ENCODE measurements around the gene DFFB. TPM values are rescaled to one million over a fixed set of nuclear protein-coding genes. Genes with fewer than 3 reads are reported as not detected.

DFFB gene
- total RNA-seq, 4 donors from 2014 or later: 7.4 to 18.3 (median 15.7) TPM; not detected in 1

DNA sequence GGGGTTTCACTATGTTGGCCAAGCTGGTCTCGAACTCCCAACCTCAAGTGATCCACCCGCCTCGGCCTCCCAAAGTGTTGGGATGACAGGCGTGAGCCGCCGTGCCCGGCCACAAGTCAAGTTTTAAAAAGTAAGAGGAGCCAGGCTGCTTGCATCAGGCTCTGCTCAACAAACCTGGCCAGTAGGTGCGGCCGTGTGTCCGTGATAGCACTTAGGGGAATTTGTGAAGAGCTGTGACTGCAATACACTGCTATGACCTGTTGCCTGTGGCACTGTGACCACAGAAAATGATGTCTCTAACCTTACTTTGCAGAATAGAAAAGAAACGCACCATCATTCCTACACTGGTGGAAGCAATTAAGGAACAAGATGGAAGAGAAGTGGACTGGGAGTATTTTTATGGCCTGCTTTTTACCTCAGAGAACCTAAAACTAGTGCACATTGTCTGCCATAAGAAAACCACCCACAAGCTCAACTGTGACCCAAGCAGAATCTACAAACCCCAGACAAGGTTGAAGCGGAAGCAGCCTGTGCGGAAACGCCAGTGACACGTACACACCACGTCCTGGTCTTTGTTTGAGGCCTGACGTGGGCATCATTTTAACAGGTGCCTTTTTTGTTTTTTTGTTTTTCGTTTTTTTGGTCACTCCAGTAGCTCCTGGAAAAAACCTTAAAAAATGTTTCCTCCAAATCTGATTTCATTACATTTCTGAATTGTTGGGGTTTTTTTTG is 26.1 kb downstream of the DFFB start:
- Histone ChIP-seq H3K36me3 (peaks cover 0 to 44% (median 11%) of the 10 kb centered on the region in 4 donors), H3K27me3 (no peaks in the 10 kb centered on the region), H3K9me3 (peaks cover 6 to 9% of the 10 kb centered on the region in 2 donors), H3K4me1 (no peaks in the 10 kb centered on the region), H3K27ac (no peak overlapping the region), H3K4me3 (no peak overlapping the region)
- in situ Hi-C loops (cut with MboI; ENCODE audit: low pct_ligation_motif_present in 1 of 4, low pct_unique_long_range_greater_than_20kb in 1 of 4, low sequenced_read_pairs in 3 of 4): no loop called here
- TF ChIP-seq POLR2A (IDR thresholded peaks at IDR 0.05): no peak
- TF ChIP-seq EP300 (IDR thresholded peaks at IDR 0.05; ENCODE audit: low read depth): no peak
- no peak for TF ChIP-seq POLR2AphosphoS5 (IDR thresholded peaks at IDR 0.05)
- TF ChIP-seq CTCF (IDR thresholded peaks at IDR 0.05): no peak
- intact Hi-C loops (cut with DNase I; ENCODE audit: low total_unique reads): no loop called here
- no peak for DNase-seq
- WGBS, 2 donors (ENCODE audit: low coverage in 1 of 2): 91 to 94% methylated on average over 8 to 18 of the region's 18 CpGs

DNA sequence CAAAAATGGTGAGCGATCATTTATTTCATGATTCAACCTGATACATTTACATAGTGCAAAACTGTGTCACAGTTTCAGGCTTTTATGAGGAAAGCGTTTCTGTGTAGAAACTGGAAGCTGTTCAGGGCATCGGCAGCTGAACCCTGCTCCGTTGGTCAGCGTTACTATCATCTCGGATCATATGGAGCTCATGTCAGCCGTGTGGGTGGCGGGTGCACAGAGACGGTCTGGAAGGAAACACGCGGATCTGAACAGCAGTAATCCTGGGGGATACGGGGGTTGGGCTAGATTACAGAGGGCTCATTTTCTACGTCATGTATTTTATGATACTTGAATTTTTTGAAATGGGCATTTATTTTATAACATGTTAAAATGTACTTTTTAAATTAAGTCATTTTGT is 27.7 kb downstream of the DFFB start:
- in situ Hi-C loops (cut with MboI; ENCODE audit: low pct_ligation_motif_present in 1 of 4, low pct_unique_long_range_greater_than_20kb in 1 of 4, low sequenced_read_pairs in 3 of 4) (no loop called here), intact Hi-C loops (cut with DNase I; ENCODE audit: low total_unique reads) (no loop called here)
- DNase-seq: no peak
- no peaks in the 10 kb centered on the region for H3K9me3 ChIP-seq
- no peak overlapping the region for H3K4me3 ChIP-seq
- TF ChIP-seq EP300 (IDR thresholded peaks at IDR 0.05; ENCODE audit: low read depth) (no peak), POLR2AphosphoS5 (IDR thresholded peaks at IDR 0.05) (no peak), CTCF (IDR thresholded peaks at IDR 0.05) (no peak), POLR2A (IDR thresholded peaks at IDR 0.05) (no peak)
- H3K27me3 ChIP-seq: no peaks in the 10 kb centered on the region
- H3K36me3 ChIP-seq: peaks cover 0 to 35% (median 12%) of the 10 kb centered on the region in 4 donors
- no peaks in the 10 kb centered on the region for H3K4me1 ChIP-seq
- WGBS, 2 donors (ENCODE audit: low coverage in 1 of 2): 93% methylated on average over 13 of the region's 13 CpGs
- no peak overlapping the region for H3K27ac ChIP-seq

DNA sequence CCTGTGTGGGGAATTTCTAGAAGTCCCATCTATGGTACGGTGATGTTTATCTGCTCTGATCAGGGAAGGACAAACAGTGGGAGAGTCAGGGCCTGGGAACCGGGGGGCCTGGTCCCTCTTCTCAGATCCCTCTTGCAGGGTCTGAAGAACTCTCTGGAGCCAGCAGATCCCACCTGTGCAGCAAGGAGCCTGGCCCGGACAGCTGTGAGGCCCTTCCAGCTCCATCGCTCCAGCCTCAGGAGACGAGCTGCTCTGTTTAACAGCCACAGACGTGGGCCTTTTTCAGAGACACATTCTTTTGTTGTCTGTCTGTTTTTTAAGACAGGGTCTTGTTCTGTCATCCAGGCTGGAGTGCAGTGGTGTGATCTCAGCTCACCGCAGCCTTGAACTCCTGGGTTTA is 28.3 kb downstream of the DFFB start:
- in situ Hi-C loops (cut with MboI; ENCODE audit: low pct_ligation_motif_present in 1 of 4, low pct_unique_long_range_greater_than_20kb in 1 of 4, low sequenced_read_pairs in 3 of 4): no loop called here
- peaks cover 0 to 39% (median 16%) of the 10 kb centered on the region in 4 donors for H3K36me3 ChIP-seq

More for the DNA sequence above, 28.3 kb downstream of the DFFB start:
- intact Hi-C loops (cut with DNase I; ENCODE audit: low total_unique reads): no loop called here
- Histone ChIP-seq H3K9me3 (no peaks in the 10 kb centered on the region), H3K4me1 (peaks cover 0 to 1% (median 0%) of the 10 kb centered on the region in 4 donors), H3K27me3 (no peaks in the 10 kb centered on the region), H3K27ac (no peak overlapping the region), H3K4me3 (no peak overlapping the region)
- no peak for DNase-seq
- 88% methylated on average over 7 of the region's 7 CpGs; no CpG with 5 or more reads in 1 of the 2 donors for WGBS, 2 donors (ENCODE audit: low coverage in 1 of 2)
- TF ChIP-seq POLR2AphosphoS5 (IDR thresholded peaks at IDR 0.05) (no peak), CTCF (IDR thresholded peaks at IDR 0.05) (no peak), POLR2A (IDR thresholded peaks at IDR 0.05) (no peak), EP300 (IDR thresholded peaks at IDR 0.05; ENCODE audit: low read depth) (no peak)
